K562 (cell line): Measurements from ENCODE around the gene ZNRD2. TPM values are rescaled to one million over a fixed set of nuclear protein-coding genes. Genes with fewer than 3 reads are reported as not detected.

ENCODE experiments used
- CC2D1A ChIP-seq: fragments of 450-650 bp; IDR thresholded peaks from 2 replicates; pipeline ENCODE4 v1.6.1; 2017; ENCODE audit warnings: mild to moderate bottlenecking
- ELF4 ChIP-seq: fragments of 450-650 bp; formaldehyde crosslinking; IDR thresholded peaks from 2 replicates; pipeline ENCODE4 v1.4.0; 2022; ENCODE audit warnings: missing genetic modification characterization
- GTF2A2 ChIP-seq: IDR thresholded peaks from 2 replicates; pipeline ENCODE4 v1.6.1; 2016; ENCODE audit warnings: mild to moderate bottlenecking, missing genetic modification characterization, missing compliant biosample characterization
- HMBOX1 ChIP-seq: sonication (generic); IDR thresholded peaks from 2 replicates; pipeline ENCODE4 v1.6.1; 2016
- NCOR1 ChIP-seq: fragments of 450-650 bp; IDR thresholded peaks from 2 replicates; pipeline ENCODE4 v1.6.1; 2016; ENCODE audit warnings: mild to moderate bottlenecking, moderate library complexity
- SIN3A ChIP-seq, 2 experiments: fragments of 150-350 bp in 1 of 2; IDR thresholded peaks; 2 replicates each; pipeline ENCODE4 v1.6.1; 2011 to 2016; ENCODE audit warnings: borderline replicate concordance in 2 of 2, low read depth in 2 of 2, low read length in 2 of 2, mild to moderate bottlenecking in 2 of 2, moderate library complexity in 2 of 2; ENCODE audit not compliant: control insufficient read depth in 1 of 2
- STAT6 ChIP-seq: sonication (generic); formaldehyde crosslinking; IDR thresholded peaks from 2 replicates; pipeline ENCODE4 v1.8.1; 2023; ENCODE audit warnings: mild to moderate bottlenecking, missing genetic modification reagents
- TAF7 ChIP-seq: fragments of 450-650 bp; IDR thresholded peaks from 2 replicates; pipeline ENCODE4 v1.6.1; 2016; ENCODE audit warnings: missing genetic modification characterization, missing compliant biosample characterization
- TCF3 ChIP-seq: sonication (generic); formaldehyde crosslinking; IDR thresholded peaks from 2 replicates; pipeline ENCODE4 v1.4.0; 2020; ENCODE audit warnings: mild to moderate bottlenecking, missing genetic modification reagents
- TRIM25 ChIP-seq: fragments of 450-650 bp; IDR thresholded peaks from 2 replicates; pipeline ENCODE4 v1.7.0; 2016; ENCODE audit warnings: borderline replicate concordance
- VEZF1 ChIP-seq: fragments of 200-800 bp; sonication (Bioruptor generic); IDR thresholded peaks from 2 replicates; pipeline ENCODE4 v1.6.1; 2017; ENCODE audit warnings: missing genetic modification characterization, missing compliant biosample characterization
- YBX1 ChIP-seq: fragments of 450-650 bp; IDR thresholded peaks from 2 replicates; pipeline ENCODE4 v1.7.1; 2016; ENCODE audit warnings: mild to moderate bottlenecking
- ZBTB2 ChIP-seq: fragments of 450-650 bp; IDR thresholded peaks from 2 replicates; pipeline ENCODE4 v1.6.1; 2016; ENCODE audit warnings: antibody characterized with exemption
- ZNF592 ChIP-seq: fragments of 450-650 bp; IDR thresholded peaks from 2 replicates; pipeline ENCODE4 v1.6.1; 2017; ENCODE audit warnings: antibody characterized with exemption, mild to moderate bottlenecking
- polyA plus RNA-seq, 8 experiments: library from polyadenylated mRNA; depleted of rRNA in 4 of 8; stranded (reverse) in 5 of 8; unstranded in 3 of 8; fragments of >200 nt; fragmentation: Nextera tagmentation in 2 of 8; fragmentation: Illumina TruSeq in 1 of 8; extraction: Ambion mirVana in 2 of 8; extraction: Trizol in 1 of 8; gene quantifications; 2 replicates each; pipeline versions ENCODE4 v1.2.1 to v1.2.3, GENCODE V29; 2011 to 2014; ENCODE audit warnings: inconsistent platforms in 1 of 8, missing spikeins in 1 of 8
- total RNA-seq, 7 experiments: library from RNA; depleted of rRNA in 6 of 7; stranded (reverse); fragments of >200 nt in 6 of 7; fragmentation: Illumina TruSeq in 2 of 7; extraction: Trizol in 2 of 7; gene quantifications; 2 replicates each; pipeline versions ENCODE4 v1.2.1 to v1.2.3, GENCODE V29; 2011 to 2021; ENCODE audit warnings: low replicate concordance in 1 of 7

The ZNRD2 gene
- total and polyA plus RNA-seq, 9 of the 15 experiments (the other 6 are each of a cell fraction or from before 2014, with no cell fraction given): 13.4 to 129 (median 60.4) TPM

GRCh38 chr11:65575568-65576231 is 5.4 kb downstream of the ZNRD2 start, which contains the start of gene EHBP1L1 (continued):
- TF ChIP-seq TRIM25: no peak
- no peak for TF ChIP-seq NCOR1
- no peak for TF ChIP-seq CC2D1A
- 0 out of 2 replicates have a peak, but pooled peaks have one; percentile 8 for TF ChIP-seq ELF4 (CRISPR knock-in tag)
- peak; percentile 18; the same call in 1 of the 2 replicates for TF ChIP-seq ZBTB2
- TF ChIP-seq TAF7 (tag): no peak
- no peak for TF ChIP-seq GTF2A2
- no peak for TF ChIP-seq YBX1
- peak; percentile 91; the same call in 1 of the 2 replicates for TF ChIP-seq HMBOX1
- TF ChIP-seq VEZF1: peak; percentile 95
- TF ChIP-seq TCF3 (CRISPR knock-in tag): no peak
- TF ChIP-seq STAT6 (CRISPR knock-in tag): no peak; the same call in 1 of the 2 replicates
- TF ChIP-seq SIN3A (IDR thresholded peaks at IDR 0.05; ENCODE audit: borderline replicate concordance in 2 of 2, control insufficient read depth in 1 of 2, low read depth in 2 of 2, low read length in 2 of 2): no peak; a peak in 1 of 4 replicates
- no peak for TF ChIP-seq ZNF592
